A549 (cell line): ENCODE data around the gene TNRC6C. TPM values are rescaled to one million over a fixed set of nuclear protein-coding genes. Genes with fewer than 3 reads are reported as not detected.
A peak's percentile ranks its signal among the peaks of the same experiment; 100 is the strongest.

Experiments
- ATAC-seq, 2 experiments: fragments of 200-7000 bp in 1 of 2; fragments of >200 bp in 1 of 2; cut with Nextera tagmentation in 1 of 2; cut with Tn5 transposase in 1 of 2; 3 replicates each; pipeline versions ENCODE4 v1.8.0 to v1.9.1; 2018 to 2020; ENCODE audit warnings: mild to moderate bottlenecking in 1 of 2, moderate library complexity in 1 of 2
- CTCF ChIA-PET: fragments of 300-600 bp; sonication (Branson Sonifier 250); formaldehyde crosslinking; extraction: SDS; loops from one replicate; lab custom pipeline; 2021; ENCODE audit warnings: antibody characterized with exemption, inconsistent platforms; lab: Yijun Ruan, JAX
- POLR2A ChIA-PET: fragments of 350-600 bp; formaldehyde crosslinking; extraction: SDS; loops from one replicate; lab custom pipeline; 2021; ENCODE audit warnings: antibody characterized with exemption, inconsistent platforms; lab: Yijun Ruan, JAX
- DNase-seq, 2 experiments: peaks; one replicate each; pipeline versions ENCODE4 v3.0.0 to v3.0.0-alpha.2; 2011 to 2016; ENCODE audit warnings: low read depth in 1 of 2, low spot score in 1 of 2
- FAIRE-seq: peaks from 2 replicates; lab custom pipeline; 2011; peaks lifted over from hg19 to GRCh38; lab: Jason Lieb, UNC
- H3K27ac ChIP-seq, 2 experiments: fragments of >200 bp; sonication (Bioruptor Twin); formaldehyde crosslinking; 3 replicates each; pipeline ENCODE4 v1.5.1; 2016 to 2017
- H3K4me1 ChIP-seq: fragments of >200 bp; sonication (Bioruptor Twin); formaldehyde crosslinking; 3 replicates; pipeline ENCODE4 v1.6.1; 2016
- H3K4me2 ChIP-seq: fragments of >200 bp; sonication (Bioruptor Twin); formaldehyde crosslinking; 3 replicates; pipeline ENCODE4 v1.6.1; 2016
- H3K4me3 ChIP-seq: fragments of >200 bp; sonication (Bioruptor Twin); formaldehyde crosslinking; 3 replicates; pipeline ENCODE4 v1.5.1; 2016
- H3K9me3 ChIP-seq: fragments of >200 bp; sonication (Bioruptor Twin); formaldehyde crosslinking; 3 replicates; pipeline ENCODE4 v1.6.1; 2016
- CBX2 ChIP-seq: fragments of 200-600 bp; sonication (generic); IDR thresholded peaks from 2 replicates; pipeline ENCODE4 v1.6.1; 2016; ENCODE audit warnings: low read depth, mild to moderate bottlenecking, borderline replicate concordance
- CHD4 ChIP-seq: fragments of 200-600 bp; sonication (generic); IDR thresholded peaks from 2 replicates; pipeline ENCODE4 v1.6.1; 2016; ENCODE audit warnings: antibody characterized with exemption, mild to moderate bottlenecking, borderline replicate concordance
- EHF ChIP-seq: fragments of 250-450 bp; sonication (Bioruptor Pico); IDR thresholded peaks from 2 replicates; pipeline ENCODE4 v1.5.0; 2020; ENCODE audit warnings: mild to moderate bottlenecking
- ESRRA ChIP-seq: fragments of 150-350 bp; IDR thresholded peaks from 2 replicates; pipeline ENCODE4 v1.6.1; 2014; ENCODE audit warnings: mild to moderate bottlenecking, low read length, borderline replicate concordance
- FOSB ChIP-seq: fragments of 250-450 bp; sonication (Bioruptor Pico); IDR thresholded peaks from 2 replicates; pipeline ENCODE4 v1.5.0; 2020; ENCODE audit warnings: mild to moderate bottlenecking, moderate library complexity
- FOSL2 ChIP-seq, 2 experiments: fragments of 450-650 bp in 1 of 2; fragments of >200 bp in 1 of 2; sonication (Bioruptor Twin) in 1 of 2; formaldehyde crosslinking; IDR thresholded peaks; 2 replicates each; pipeline versions ENCODE4 v1.5.0 to v1.6.1; 2016 to 2020; ENCODE audit warnings: mild to moderate bottlenecking in 1 of 2, moderate library complexity in 1 of 2
- FOXS1 ChIP-seq: fragments of 250-450 bp; sonication (Bioruptor Pico); IDR thresholded peaks from 2 replicates; pipeline ENCODE4 v1.5.0; 2020; ENCODE audit warnings: mild to moderate bottlenecking, moderate library complexity
- GATA3 ChIP-seq: IDR thresholded peaks from 2 replicates; pipeline ENCODE4 v1.6.1; 2012; ENCODE audit warnings: borderline replicate concordance
- HEYL ChIP-seq: fragments of 250-450 bp; sonication (Bioruptor Pico); IDR thresholded peaks from 2 replicates; pipeline ENCODE4 v1.8.0; 2021; ENCODE audit warnings: mild to moderate bottlenecking, moderate library complexity
- JUN ChIP-seq, 2 experiments: fragments of >200 bp; sonication (Bioruptor Twin); formaldehyde crosslinking; IDR thresholded peaks; 2 replicates in 1 of 2; 3 replicates in 1 of 2; pipeline ENCODE4 v1.6.1; 2016 to 2017
- JUNB ChIP-seq: fragments of >200 bp; sonication (Bioruptor Twin); formaldehyde crosslinking; IDR thresholded peaks from 2 replicates; pipeline ENCODE4 v1.6.1; 2016
- KDM5A ChIP-seq: fragments of 200-600 bp; sonication (generic); IDR thresholded peaks from 2 replicates; pipeline ENCODE4 v1.6.1; 2016; ENCODE audit warnings: antibody characterized with exemption, mild to moderate bottlenecking
- MAFK ChIP-seq: fragments of 450-650 bp; IDR thresholded peaks from 2 replicates; pipeline ENCODE4 v1.6.1; 2014; ENCODE audit not compliant: partially characterized antibody
- MAX ChIP-seq: IDR thresholded peaks from 2 replicates; pipeline ENCODE4 v1.6.1; 2012
- MAZ ChIP-seq: fragments of 150-350 bp; IDR thresholded peaks from 2 replicates; pipeline ENCODE4 v1.6.1; 2014; ENCODE audit warnings: antibody characterized with exemption, low read depth, low read length, borderline replicate concordance
- NPAS2 ChIP-seq: fragments of 250-450 bp; sonication (Bioruptor Pico); IDR thresholded peaks from 2 replicates; pipeline ENCODE4 v1.8.0; 2022; ENCODE audit warnings: mild to moderate bottlenecking, moderate library complexity, borderline replicate concordance
- RARB ChIP-seq: fragments of 250-450 bp; sonication (Bioruptor Pico); IDR thresholded peaks from 2 replicates; pipeline ENCODE4 v1.8.0; 2021; ENCODE audit warnings: mild to moderate bottlenecking, moderate library complexity
- RCOR1 ChIP-seq: fragments of 150-350 bp; IDR thresholded peaks from 2 replicates; pipeline ENCODE4 v1.6.1; 2014; ENCODE audit warnings: antibody characterized with exemption, low read length, low read depth
- REST ChIP-seq: fragments of 200-600 bp; sonication (generic); IDR thresholded peaks from 2 replicates; pipeline ENCODE4 v1.6.1; 2016; ENCODE audit warnings: antibody characterized with exemption, mild to moderate bottlenecking, moderate library complexity
- RFX5 ChIP-seq: fragments of 450-650 bp; IDR thresholded peaks from 2 replicates; pipeline ENCODE4 v1.7.1; 2014; ENCODE audit warnings: antibody characterized with exemption, mild to moderate bottlenecking, moderate library complexity
- RNF2 ChIP-seq: fragments of 200-600 bp; sonication (generic); IDR thresholded peaks from 2 replicates; pipeline ENCODE4 v1.6.1; 2016; ENCODE audit warnings: low read depth, mild to moderate bottlenecking, antibody characterized with exemption, moderate library complexity, borderline replicate concordance
- TP53 ChIP-seq: fragments of 250-450 bp; sonication (Bioruptor Pico); IDR thresholded peaks from 2 replicates; pipeline ENCODE4 v1.5.0; 2021; ENCODE audit warnings: mild to moderate bottlenecking, moderate library complexity
- ZFP36 ChIP-seq: fragments of 450-650 bp; IDR thresholded peaks from 2 replicates; pipeline ENCODE4 v1.6.1; 2014; ENCODE audit warnings: borderline replicate concordance; ENCODE audit not compliant: partially characterized antibody
- ZNF302 ChIP-seq: fragments of 250-450 bp; sonication (Bioruptor Pico); IDR thresholded peaks from 2 replicates; pipeline ENCODE4 v1.9.0; 2021; ENCODE audit warnings: inconsistent platforms, mild to moderate bottlenecking, moderate library complexity
- WGBS: methylation state at CpG from one replicate; pipeline ENCODE4 v1.1.6; 2017; ENCODE audit errors: missing lambda C conversion rate; 5-methylcytosine and 5-hydroxymethylcytosine counted together
- polyA plus RNA-seq, 4 experiments: library from polyadenylated mRNA; depleted of rRNA in 3 of 4; stranded (reverse); fragments of >200 nt; fragmentation: RNase III in 1 of 4; extraction: RNeasy Plus Mini Kit Qiagen cat#74134 plus additional on column Dnase treatment in 1 of 4; gene quantifications; 2 replicates in 3 of 4; 3 replicates in 1 of 4; pipeline ENCODE4 v1.2.3, GENCODE V29; 2011 to 2017
- TF ChIP-seq, protein P1 (sequence below): fragments of 450-650 bp; IDR thresholded peaks from 2 replicates; pipeline ENCODE4 v1.6.1; 2014; ENCODE audit warnings: antibody characterized with exemption
- TF ChIP-seq, protein P2 (sequence below): fragments of 250-450 bp; sonication (Bioruptor Pico); IDR thresholded peaks from 2 replicates; pipeline ENCODE4 v1.5.0; 2020; ENCODE audit warnings: low read depth, mild to moderate bottlenecking, moderate library complexity

TNRC6C gene
- polyA plus RNA-seq, 2 of the 4 experiments (the other 2 are of a cell fraction) = 1.3 to 1.9 TPM

GRCh38 chr17:77923135-77923534 lies 35.4 kb upstream of the TNRC6C start:
- Histone ChIP-seq H3K4me1 (no peaks in the 10 kb centered on the region), H3K4me3 (no peak overlapping the region), H3K4me2 (no peak overlapping the region), H3K9me3 (0 out of 3 replicates have a peak, but pooled peaks cover 3% of the 10 kb centered on the region)
- FAIRE-seq = no peak
- WGBS = 23% methylated on average over 9 of the region's 9 CpGs
- no peak for DNase-seq
- POLR2A ChIA-PET = no interaction called here
- CTCF ChIA-PET = interaction anchor here (0.7 to 2.0 kb wide), 5 partner anchors 15 to 316 kb away, joined by 3 to 5 read pairs (median 4); no protein-coding TSS in a partner anchor
- ATAC-seq = peak in 1 of 2 experiments; percentile 19; a peak in 1 of 6 replicates
- TF ChIP-seq RARB (CRISPR knock-in tag) = no peak
- no peak for TF ChIP-seq CHD4
- no peak for TF ChIP-seq MAFK
- TF ChIP-seq FOSB (CRISPR knock-in tag) = no peak
- no peak for TF ChIP-seq ZFP36
- no peak for TF ChIP-seq RNF2
- TF ChIP-seq ESRRA = no peak
- TF ChIP-seq JUN (IDR thresholded peaks at IDR 0.05) = no peak
- TF ChIP-seq MAZ = no peak
- TF ChIP-seq RFX5 = no peak
- no peak for TF ChIP-seq NPAS2 (CRISPR knock-in tag)
- no peak for TF ChIP-seq EHF (CRISPR knock-in tag)
- TF ChIP-seq RCOR1 = no peak
- TF ChIP-seq MAX = no peak
- no peak for TF ChIP-seq ZNF302 (CRISPR knock-in tag)
- TF ChIP-seq FOXS1 (CRISPR knock-in tag) = no peak
- TF ChIP-seq, all 56 proteins: peak for 0
- H3K27ac ChIP-seq = no peak overlapping the region

DNA sequence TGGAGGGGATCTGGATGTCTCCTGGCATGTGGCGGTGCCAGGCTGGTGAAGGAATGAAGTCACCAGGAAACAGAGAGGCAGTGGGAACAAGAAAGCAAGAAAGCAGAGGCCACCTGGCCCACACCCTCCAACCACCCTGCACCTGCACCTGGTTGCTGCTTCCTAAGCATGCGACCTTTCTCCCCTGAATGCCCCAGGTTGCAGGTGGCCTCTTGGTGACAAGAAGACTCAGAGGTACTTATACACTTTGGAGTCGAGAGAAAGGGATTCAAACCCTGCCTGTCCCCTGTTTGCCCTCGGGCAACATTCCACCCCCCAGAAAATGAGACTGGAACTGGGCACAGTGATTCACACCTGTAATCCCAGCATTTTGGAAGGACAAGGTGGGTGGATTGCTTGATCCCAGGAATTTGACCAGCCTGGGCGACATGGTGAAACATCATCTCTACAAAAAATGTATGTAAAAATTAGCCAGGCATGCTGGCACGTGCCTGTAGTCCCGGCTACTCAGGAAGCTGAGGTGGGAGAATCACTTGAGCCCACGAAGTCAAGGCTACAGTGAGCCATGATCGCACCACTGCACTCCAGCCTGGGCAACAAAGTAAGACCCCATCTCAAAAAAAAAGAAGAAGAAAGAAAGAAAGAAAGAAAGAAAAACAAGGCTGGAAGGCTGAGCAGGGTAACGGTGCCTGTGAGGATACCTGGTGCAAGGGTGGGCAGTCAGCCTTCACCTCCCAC lies 34.6 kb upstream of the TNRC6C start:
- Histone ChIP-seq H3K4me3 (no peak overlapping the region), H3K4me1 (no peaks in the 10 kb centered on the region), H3K9me3 (0 out of 3 replicates have a peak, but pooled peaks cover 3% of the 10 kb centered on the region), H3K4me2 (no peak overlapping the region), H3K27ac (no peak overlapping the region)
- FAIRE-seq (no peak), DNase-seq (no peak), ATAC-seq (no peak)
- TF ChIP-seq, protein P1, sequence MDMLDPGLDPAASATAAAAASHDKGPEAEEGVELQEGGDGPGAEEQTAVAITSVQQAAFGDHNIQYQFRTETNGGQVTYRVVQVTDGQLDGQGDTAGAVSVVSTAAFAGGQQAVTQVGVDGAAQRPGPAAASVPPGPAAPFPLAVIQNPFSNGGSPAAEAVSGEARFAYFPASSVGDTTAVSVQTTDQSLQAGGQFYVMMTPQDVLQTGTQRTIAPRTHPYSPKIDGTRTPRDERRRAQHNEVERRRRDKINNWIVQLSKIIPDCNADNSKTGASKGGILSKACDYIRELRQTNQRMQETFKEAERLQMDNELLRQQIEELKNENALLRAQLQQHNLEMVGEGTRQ = no peak
- TF ChIP-seq FOSL2 (IDR thresholded peaks at IDR 0.05) (no peak), FOSL2 (CRISPR knock-in tag; IDR thresholded peaks at IDR 0.05) (no peak), KDM5A (no peak), MAZ (no peak), GATA3 (no peak), TP53 (CRISPR knock-in tag) (no peak), REST (no peak), RFX5 (no peak), HEYL (CRISPR knock-in tag) (no peak), EHF (CRISPR knock-in tag) (no peak), JUNB (no peak), CBX2 (no peak)
- TF ChIP-seq, protein P2, sequence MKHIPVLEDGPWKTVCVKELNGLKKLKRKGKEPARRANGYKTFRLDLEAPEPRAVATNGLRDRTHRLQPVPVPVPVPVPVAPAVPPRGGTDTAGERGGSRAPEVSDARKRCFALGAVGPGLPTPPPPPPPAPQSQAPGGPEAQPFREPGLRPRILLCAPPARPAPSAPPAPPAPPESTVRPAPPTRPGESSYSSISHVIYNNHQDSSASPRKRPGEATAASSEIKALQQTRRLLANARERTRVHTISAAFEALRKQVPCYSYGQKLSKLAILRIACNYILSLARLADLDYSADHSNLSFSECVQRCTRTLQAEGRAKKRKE (CRISPR knock-in tag) = no peak
- ChIA-PET POLR2A (interaction anchor here (1.2 kb wide), 1 partner anchor 35 kb away, joined by 5 read pairs; the partner anchor contains the start of gene TNRC6C), CTCF (interaction anchor here (0.9 to 2.0 kb wide), 3 partner anchors 10 to 90 kb away, joined by 4 to 5 read pairs (median 4); no protein-coding TSS in a partner anchor)
- WGBS = 18% methylated on average over 10 of the region's 10 CpGs
